SJSA1 (cell line): ENCODE results near the gene TP53I11. TPM values are rescaled to one million over a fixed set of nuclear protein-coding genes. Genes with fewer than 3 reads are reported as not detected.

Source experiments
- DNase-seq, 2 experiments: peaks; one replicate each; pipeline ENCODE4 v3.0.0-alpha.2; 2015 to 2020; ENCODE audit warnings: low spot score in 2 of 2, low read depth in 1 of 2
- H3K27ac ChIP-seq: fragments of 250-450 bp; sonication (Bioruptor Pico); 2 replicates; pipeline ENCODE4 v1.5.1; 2020; ENCODE audit warnings: mild to moderate bottlenecking, moderate library complexity
- H3K27me3 ChIP-seq: fragments of 250-450 bp; sonication (Bioruptor Pico); replicated peaks from 2 replicates; pipeline ENCODE4 v1.5.1; 2020; ENCODE audit warnings: mild to moderate bottlenecking, moderate library complexity
- H3K36me3 ChIP-seq: fragments of 250-450 bp; sonication (Bioruptor Pico); 2 replicates; pipeline ENCODE4 v1.5.1; 2020; ENCODE audit warnings: mild to moderate bottlenecking
- H3K4me1 ChIP-seq: fragments of 250-450 bp; sonication (Bioruptor Pico); replicated peaks from 2 replicates; pipeline ENCODE4 v1.6.1; 2021; ENCODE audit warnings: mild to moderate bottlenecking
- H3K4me3 ChIP-seq: fragments of 250-450 bp; sonication (Bioruptor Pico); 2 replicates; pipeline ENCODE4 v1.5.1; 2020; ENCODE audit warnings: mild to moderate bottlenecking
- H3K9me3 ChIP-seq: fragments of 250-450 bp; sonication (Bioruptor Pico); replicated peaks from 2 replicates; pipeline ENCODE4 v1.5.1; 2020; ENCODE audit warnings: mild to moderate bottlenecking
- total RNA-seq: library from RNA; depleted of rRNA; stranded (reverse); fragments of >200 nt; shearing (Covaris generic); gene quantifications from 2 replicates; pipeline ENCODE4 v1.2.3, GENCODE V29; 2014

Gene TP53I11
- total RNA-seq, 1 experiment from 2014 or later: 65.0 TPM

GRCh38 chr11:44944853-44945235 is 5.8 kb downstream of the TP53I11 start:
- Histone ChIP-seq H3K27me3 (no peaks in the 10 kb centered on the region), H3K4me1 (peaks cover 11% of the 10 kb centered on the region), H3K27ac (no peak overlapping the region), H3K36me3 (peaks cover 40% of the 10 kb centered on the region), H3K4me3 (no peak overlapping the region), H3K9me3 (no peaks in the 10 kb centered on the region)
- DNase-seq: no peak

- Histone ChIP-seq H3K36me3 (peaks cover 42% of the 10 kb centered on the region), H3K4me1 (peaks cover 7% of the 10 kb centered on the region), H3K27ac (no peak overlapping the region), H3K4me3 (no peak overlapping the region), H3K27me3 (no peaks in the 10 kb centered on the region), H3K9me3 (no peaks in the 10 kb centered on the region)
- no peak for DNase-seq
Observed at GRCh38 chr11:44944181-44944852, 6.4 kb downstream of the TP53I11 start.

GRCh38 chr11:44943696-44944095 is 7.0 kb downstream of the TP53I11 start:
- Histone ChIP-seq H3K9me3 (no peaks in the 10 kb centered on the region), H3K36me3 (peaks cover 42% of the 10 kb centered on the region), H3K27ac (no peak overlapping the region), H3K27me3 (no peaks in the 10 kb centered on the region), H3K4me1 (peaks cover under 1% of the 10 kb centered on the region; the same call in 1 of the 2 replicates), H3K4me3 (no peak overlapping the region)
- no peak for DNase-seq

GRCh38 chr11:44943118-44943517 is 7.6 kb downstream of the TP53I11 start:
- no peak for DNase-seq
- H3K4me1 ChIP-seq: no peaks in the 10 kb centered on the region
- no peak overlapping the region for H3K4me3 ChIP-seq
- no peaks in the 10 kb centered on the region for H3K9me3 ChIP-seq
- peaks cover 42% of the 10 kb centered on the region for H3K36me3 ChIP-seq
- H3K27me3 ChIP-seq: no peaks in the 10 kb centered on the region
- no peak overlapping the region for H3K27ac ChIP-seq

GRCh38 chr11:44942029-44942955 is 8.4 kb downstream of the TP53I11 start:
- Histone ChIP-seq H3K36me3 (peaks cover 38% of the 10 kb centered on the region), H3K27ac (no peak overlapping the region), H3K27me3 (no peaks in the 10 kb centered on the region), H3K9me3 (no peaks in the 10 kb centered on the region), H3K4me3 (no peak overlapping the region), H3K4me1 (no peaks in the 10 kb centered on the region)
- no peak for DNase-seq

- H3K27ac ChIP-seq: no peak overlapping the region
- no peak overlapping the region for H3K4me3 ChIP-seq
- no peak for DNase-seq
- no peaks in the 10 kb centered on the region for H3K4me1 ChIP-seq
- no peaks in the 10 kb centered on the region for H3K9me3 ChIP-seq
- no peaks in the 10 kb centered on the region for H3K27me3 ChIP-seq
- H3K36me3 ChIP-seq: peaks cover 36% of the 10 kb centered on the region
Observed at GRCh38 chr11:44941259-44942021, 9.2 kb downstream of the TP53I11 start.

- Histone ChIP-seq H3K27ac (no peak overlapping the region), H3K9me3 (no peaks in the 10 kb centered on the region), H3K36me3 (peaks cover 36% of the 10 kb centered on the region), H3K4me1 (no peaks in the 10 kb centered on the region), H3K27me3 (no peaks in the 10 kb centered on the region), H3K4me3 (no peak overlapping the region)
- no peak for DNase-seq
Observed at GRCh38 chr11:44940835-44941234, 9.8 kb downstream of the TP53I11 start.

GRCh38 chr11:44940404-44940803 is 10.3 kb downstream of the TP53I11 start:
- Histone ChIP-seq H3K27ac (no peak overlapping the region), H3K4me1 (no peaks in the 10 kb centered on the region), H3K4me3 (no peak overlapping the region), H3K27me3 (no peaks in the 10 kb centered on the region), H3K9me3 (no peaks in the 10 kb centered on the region), H3K36me3 (peaks cover 34% of the 10 kb centered on the region)
- no peak for DNase-seq

GRCh38 chr11:44939673-44940395 is 10.8 kb downstream of the TP53I11 start:
- no peak overlapping the region for H3K4me3 ChIP-seq
- no peak for DNase-seq
- H3K4me1 ChIP-seq: no peaks in the 10 kb centered on the region
- peaks cover 36% of the 10 kb centered on the region for H3K36me3 ChIP-seq
- H3K27me3 ChIP-seq: no peaks in the 10 kb centered on the region
- no peaks in the 10 kb centered on the region for H3K9me3 ChIP-seq
- no peak overlapping the region for H3K27ac ChIP-seq

- Histone ChIP-seq H3K27me3 (no peaks in the 10 kb centered on the region), H3K4me3 (no peak overlapping the region), H3K9me3 (no peaks in the 10 kb centered on the region), H3K36me3 (peaks cover 39% of the 10 kb centered on the region), H3K4me1 (no peaks in the 10 kb centered on the region), H3K27ac (no peak overlapping the region)
- no peak for DNase-seq
Observed at GRCh38 chr11:44938066-44938691, 12.5 kb downstream of the TP53I11 start.

GRCh38 chr11:44936951-44937543 is 13.6 kb downstream of the TP53I11 start:
- H3K27me3 ChIP-seq: no peaks in the 10 kb centered on the region
- H3K4me3 ChIP-seq: no peak overlapping the region
- H3K36me3 ChIP-seq: peaks cover 39% of the 10 kb centered on the region
- no peak for DNase-seq
- H3K27ac ChIP-seq: no peak overlapping the region
- no peaks in the 10 kb centered on the region for H3K4me1 ChIP-seq
- no peaks in the 10 kb centered on the region for H3K9me3 ChIP-seq

GRCh38 chr11:44936525-44936924 is 14.2 kb downstream of the TP53I11 start:
- Histone ChIP-seq H3K27ac (no peak overlapping the region), H3K9me3 (no peaks in the 10 kb centered on the region), H3K4me1 (no peaks in the 10 kb centered on the region), H3K36me3 (peaks cover 39% of the 10 kb centered on the region), H3K4me3 (no peak overlapping the region), H3K27me3 (no peaks in the 10 kb centered on the region)
- DNase-seq: peak; percentile 81 to 88
